Measurements from ENCODE around the gene OBSCN. TPM values are rescaled to one million over a fixed set of nuclear protein-coding genes. Genes with fewer than 3 reads are reported as not detected.

OBSCN gene
- total and polyA plus RNA-seq, 2 of the 13 experiments (the other 11 are each of a cell fraction or from before 2014, with no cell fraction given), result 0.20 TPM

DNA sequence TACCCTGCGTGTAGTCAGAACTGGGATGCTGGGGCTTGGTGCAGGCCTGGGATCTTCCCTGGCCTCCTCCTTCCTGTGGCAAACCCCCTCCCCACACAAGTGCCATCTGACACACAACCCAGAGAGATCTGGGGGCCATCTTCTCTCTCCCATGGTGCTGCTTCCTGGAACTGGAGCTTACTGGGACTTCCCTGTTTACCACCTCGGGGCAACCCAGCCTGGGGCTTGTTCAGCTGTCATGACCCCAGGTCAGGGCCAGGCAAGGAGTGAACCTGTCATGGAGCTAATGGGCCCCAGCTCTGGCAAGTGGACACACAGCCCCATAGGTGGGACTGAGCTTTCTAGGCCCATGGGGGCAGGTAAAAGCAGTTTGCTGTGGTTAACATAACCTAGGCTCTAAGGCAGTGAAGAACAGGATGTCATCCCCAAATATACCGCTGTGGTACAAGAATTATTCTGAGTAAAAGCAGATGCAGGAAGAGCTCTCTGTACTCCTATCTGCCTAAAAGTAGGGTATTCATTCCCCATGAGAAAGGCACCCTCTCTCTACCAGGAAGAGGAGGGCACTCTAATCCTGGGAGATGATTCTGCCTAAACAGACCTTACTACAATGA, 196.4 kb downstream of the OBSCN start (continued):
- TF ChIP-seq, protein P1, sequence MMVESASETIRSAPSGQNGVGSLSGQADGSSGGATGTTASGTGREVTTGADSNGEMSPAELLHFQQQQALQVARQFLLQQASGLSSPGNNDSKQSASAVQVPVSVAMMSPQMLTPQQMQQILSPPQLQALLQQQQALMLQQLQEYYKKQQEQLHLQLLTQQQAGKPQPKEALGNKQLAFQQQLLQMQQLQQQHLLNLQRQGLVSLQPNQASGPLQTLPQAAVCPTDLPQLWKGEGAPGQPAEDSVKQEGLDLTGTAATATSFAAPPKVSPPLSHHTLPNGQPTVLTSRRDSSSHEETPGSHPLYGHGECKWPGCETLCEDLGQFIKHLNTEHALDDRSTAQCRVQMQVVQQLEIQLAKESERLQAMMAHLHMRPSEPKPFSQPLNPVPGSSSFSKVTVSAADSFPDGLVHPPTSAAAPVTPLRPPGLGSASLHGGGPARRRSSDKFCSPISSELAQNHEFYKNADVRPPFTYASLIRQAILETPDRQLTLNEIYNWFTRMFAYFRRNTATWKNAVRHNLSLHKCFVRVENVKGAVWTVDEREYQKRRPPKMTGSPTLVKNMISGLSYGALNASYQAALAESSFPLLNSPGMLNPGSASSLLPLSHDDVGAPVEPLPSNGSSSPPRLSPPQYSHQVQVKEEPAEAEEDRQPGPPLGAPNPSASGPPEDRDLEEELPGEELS (CRISPR knock-in tag; IDR thresholded peaks at IDR 0.05), result 0 out of 2 replicates have a peak, but pooled peaks have one; percentile 27
- TF ChIP-seq IKZF1 (IDR thresholded peaks at IDR 0.05), result no peak
- TF ChIP-seq ZNF761 (CRISPR knock-in tag; conservative IDR thresholded peaks at IDR 0.05), result no peak
- TF ChIP-seq SOX5 (CRISPR knock-in tag; IDR thresholded peaks at IDR 0.05; ENCODE audit: borderline replicate concordance), result peak; percentile 41; the same call in 1 of the 2 replicates
- TF ChIP-seq ZNF891 (CRISPR knock-in tag; IDR thresholded peaks at IDR 0.05), result no peak
- TF ChIP-seq NR2F2 (IDR thresholded peaks at IDR 0.05; ENCODE audit: borderline replicate concordance, low read depth), result peak; percentile 37; the same call in 1 of the 2 replicates
- TF ChIP-seq SIX1 (CRISPR knock-in tag; IDR thresholded peaks at IDR 0.05; ENCODE audit: borderline replicate concordance), result no peak
- TF ChIP-seq, protein P2, sequence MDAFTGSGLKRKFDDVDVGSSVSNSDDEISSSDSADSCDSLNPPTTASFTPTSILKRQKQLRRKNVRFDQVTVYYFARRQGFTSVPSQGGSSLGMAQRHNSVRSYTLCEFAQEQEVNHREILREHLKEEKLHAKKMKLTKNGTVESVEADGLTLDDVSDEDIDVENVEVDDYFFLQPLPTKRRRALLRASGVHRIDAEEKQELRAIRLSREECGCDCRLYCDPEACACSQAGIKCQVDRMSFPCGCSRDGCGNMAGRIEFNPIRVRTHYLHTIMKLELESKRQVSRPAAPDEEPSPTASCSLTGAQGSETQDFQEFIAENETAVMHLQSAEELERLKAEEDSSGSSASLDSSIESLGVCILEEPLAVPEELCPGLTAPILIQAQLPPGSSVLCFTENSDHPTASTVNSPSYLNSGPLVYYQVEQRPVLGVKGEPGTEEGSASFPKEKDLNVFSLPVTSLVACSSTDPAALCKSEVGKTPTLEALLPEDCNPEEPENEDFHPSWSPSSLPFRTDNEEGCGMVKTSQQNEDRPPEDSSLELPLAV (CRISPR knock-in tag; conservative IDR thresholded peaks at IDR 0.05; ENCODE audit: low read depth), result no peak
- no peak for TF ChIP-seq CC2D1A (CRISPR knock-in tag; IDR thresholded peaks at IDR 0.05)
- no peak for TF ChIP-seq HOXA3 (CRISPR knock-in tag; IDR thresholded peaks at IDR 0.05)
- no peak for TF ChIP-seq PAX8 (CRISPR knock-in tag; IDR thresholded peaks at IDR 0.05; ENCODE audit: borderline replicate concordance)
- TF ChIP-seq NFIB (CRISPR knock-in tag; IDR thresholded peaks at IDR 0.05; ENCODE audit: borderline replicate concordance), result no peak
- TF ChIP-seq SP5 (CRISPR knock-in tag; IDR thresholded peaks at IDR 0.05; ENCODE audit: borderline replicate concordance, low read depth), result no peak
- TF ChIP-seq XRCC5 (optimal IDR thresholded peaks at IDR 0.05; ENCODE audit: low read length), result no peak
- peak; percentile 68 for TF ChIP-seq RXRB (CRISPR knock-in tag; IDR thresholded peaks at IDR 0.05; ENCODE audit: borderline replicate concordance)
- TF ChIP-seq ZNF225 (CRISPR knock-in tag; IDR thresholded peaks at IDR 0.05), result no peak
- no peak for TF ChIP-seq RBM39 (IDR thresholded peaks at IDR 0.05; ENCODE audit: low read depth, low read length, poor library complexity, severe bottlenecking)
- TF ChIP-seq, protein P3, sequence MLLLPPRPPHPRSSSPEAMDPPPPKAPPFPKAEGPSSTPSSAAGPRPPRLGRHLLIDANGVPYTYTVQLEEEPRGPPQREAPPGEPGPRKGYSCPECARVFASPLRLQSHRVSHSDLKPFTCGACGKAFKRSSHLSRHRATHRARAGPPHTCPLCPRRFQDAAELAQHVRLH (CRISPR knock-in tag; IDR thresholded peaks at IDR 0.05; ENCODE audit: borderline replicate concordance, low read depth), result no peak
- TF ChIP-seq ELF1 (CRISPR knock-in tag; IDR thresholded peaks at IDR 0.05), result peak; percentile 65
- TF ChIP-seq RNF2 (conservative IDR thresholded peaks at IDR 0.05; ENCODE audit: low read depth), result no peak
- TF ChIP-seq IKZF4 (CRISPR knock-in tag; IDR thresholded peaks at IDR 0.05; ENCODE audit: borderline replicate concordance, low read depth, not compliant biosample characterization), result no peak
- no peak for TF ChIP-seq SRSF1 (optimal IDR thresholded peaks at IDR 0.05; ENCODE audit: low read depth, low read length)
- TF ChIP-seq PHF20 (CRISPR knock-in tag; IDR thresholded peaks at IDR 0.05), result no peak
- TF ChIP-seq SIN3B (IDR thresholded peaks at IDR 0.05; ENCODE audit: low read length), result no peak
- TF ChIP-seq KDM5B (CRISPR knock-in tag; IDR thresholded peaks at IDR 0.05; ENCODE audit: borderline replicate concordance), result no peak
- no peak for TF ChIP-seq GLI4 (CRISPR knock-in tag; IDR thresholded peaks at IDR 0.05; ENCODE audit: borderline replicate concordance)
- TF ChIP-seq, protein P4, sequence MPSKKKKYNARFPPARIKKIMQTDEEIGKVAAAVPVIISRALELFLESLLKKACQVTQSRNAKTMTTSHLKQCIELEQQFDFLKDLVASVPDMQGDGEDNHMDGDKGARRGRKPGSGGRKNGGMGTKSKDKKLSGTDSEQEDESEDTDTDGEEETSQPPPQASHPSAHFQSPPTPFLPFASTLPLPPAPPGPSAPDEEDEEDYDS (CRISPR knock-in tag; IDR thresholded peaks at IDR 0.05), result no peak
- no peak for TF ChIP-seq SNAPC2 (CRISPR knock-in tag; IDR thresholded peaks at IDR 0.05)
